IPS DF 4.7 (cell line): ENCODE data around the gene PITRM1.
A peak's percentile ranks its signal among the peaks of the same experiment; 100 is the strongest.
"Not testable (repeated sequence)": the region's sequence is repeated elsewhere in the genome, so short reads cannot be mapped to it uniquely, and the experiment has no call there.

Source experiments
- DNase-seq: peaks from one replicate; pipeline ENCODE4 v3.0.0-alpha.2; 2013; ENCODE audit warnings: low spot score; ENCODE audit errors: extremely low read depth

Gene PITRM1

DNA sequence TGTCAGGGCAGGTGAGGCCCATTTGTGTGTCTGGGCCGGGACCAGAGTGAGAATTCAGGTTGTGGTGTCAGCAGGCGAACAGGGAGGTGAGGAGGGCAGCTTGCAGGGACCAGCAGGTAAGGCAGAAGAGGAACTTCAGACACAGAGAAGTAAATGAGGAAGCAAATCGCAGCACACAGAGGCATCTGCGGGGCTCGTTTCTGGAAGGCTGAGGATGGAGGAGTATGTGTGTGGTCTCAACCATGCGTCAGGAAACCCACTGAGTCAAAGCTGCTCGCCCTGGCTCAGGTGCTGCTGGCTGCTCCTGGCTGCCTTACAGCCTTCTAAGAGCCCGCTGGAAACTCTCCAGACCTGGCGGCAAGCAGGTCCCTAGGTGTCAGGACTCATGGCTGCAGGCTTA is 26.9 kb upstream of the PITRM1 start:
- DNase-seq: no peak

DNA sequence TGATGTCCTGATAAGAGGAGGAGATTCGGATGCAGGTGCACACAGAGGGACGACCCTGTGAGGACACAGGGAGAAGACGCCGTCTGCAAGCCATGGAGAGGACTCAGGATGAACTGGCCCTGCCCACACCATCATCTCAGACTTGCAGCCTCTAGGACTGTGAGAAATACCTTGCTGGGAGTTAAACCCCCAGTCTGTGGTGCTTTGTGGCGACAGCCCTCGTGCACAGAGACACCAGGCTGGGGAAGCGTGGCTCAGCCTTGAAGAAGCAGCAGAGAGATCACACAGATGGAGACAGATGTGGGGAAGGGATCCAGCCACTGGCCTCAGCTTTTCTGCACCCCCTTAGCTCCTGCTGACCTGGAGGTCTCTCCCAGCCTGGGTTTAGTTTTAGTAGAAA is 26.3 kb upstream of the PITRM1 start:
- DNase-seq: no peak

DNA sequence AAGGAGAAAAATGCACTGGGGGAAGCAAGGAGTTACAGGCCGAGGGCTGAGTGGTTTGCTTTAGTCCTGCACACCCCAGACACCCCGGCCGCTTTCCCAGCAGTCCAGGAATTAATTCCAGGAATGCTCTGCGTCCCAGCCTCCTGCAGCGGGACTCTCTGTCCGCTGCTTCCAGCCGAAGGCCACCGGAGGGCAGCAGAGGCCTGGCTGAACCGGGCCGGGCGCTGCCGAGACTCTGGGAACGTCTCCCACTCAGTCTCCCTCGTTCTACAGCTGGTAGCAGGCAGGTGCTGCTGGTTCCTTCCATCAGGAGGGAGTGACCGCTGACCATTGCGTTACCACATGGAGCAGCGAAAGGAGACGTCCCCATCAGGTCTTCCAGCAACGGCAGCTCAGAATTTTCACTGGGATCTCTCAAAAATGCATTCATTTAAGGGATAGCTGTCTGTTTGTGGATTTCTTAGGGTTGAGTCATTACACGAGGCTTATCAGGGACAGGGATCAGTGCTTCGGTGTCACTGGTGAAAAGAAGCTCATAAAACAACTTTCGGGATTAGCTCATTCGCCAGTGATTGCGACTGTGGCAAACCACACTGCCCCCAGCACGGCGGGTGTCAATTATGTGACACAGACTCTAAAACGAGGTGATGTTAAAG is 24.9 kb upstream of the PITRM1 start:
- DNase-seq: no peak

DNA sequence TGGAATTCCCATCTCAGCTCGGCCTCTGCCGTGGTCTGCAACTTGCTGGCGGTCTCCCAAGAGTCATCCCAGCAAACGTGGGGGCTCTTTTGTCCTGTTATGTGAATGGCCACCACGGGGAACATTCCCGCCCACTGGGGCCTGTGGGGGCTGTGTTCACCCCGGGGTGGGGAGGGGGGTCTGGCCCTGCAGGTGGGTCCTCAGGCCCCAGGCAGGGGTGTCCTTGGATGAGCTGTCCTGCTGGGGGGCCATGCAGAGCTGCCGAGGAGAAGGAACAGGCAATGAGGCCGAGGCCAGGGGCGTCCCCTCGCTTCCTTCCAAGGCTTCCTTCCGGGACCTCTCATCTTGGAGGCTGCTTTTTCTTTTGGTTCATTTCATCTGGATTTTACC is 24.4 kb upstream of the PITRM1 start:
- DNase-seq: no peak

DNA sequence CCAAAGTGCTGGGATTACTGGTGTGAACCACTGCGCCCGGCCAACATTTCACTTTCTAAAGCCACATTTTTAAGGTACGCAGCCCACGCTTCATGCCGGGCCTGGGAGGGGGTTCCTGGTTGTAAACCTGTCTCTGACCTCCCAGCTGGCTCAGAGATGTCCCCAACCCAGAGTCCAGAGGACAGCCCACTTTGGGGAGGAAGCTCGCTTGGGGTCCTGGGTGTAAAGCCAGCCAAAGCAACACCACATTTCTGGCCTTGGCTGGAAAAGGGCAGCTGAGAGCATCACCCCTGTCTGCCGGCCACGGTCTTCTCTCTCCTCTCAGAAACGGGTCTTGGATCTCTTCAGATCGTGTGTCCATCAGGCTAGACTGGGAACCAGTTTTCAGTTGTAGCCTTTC is 23.9 kb upstream of the PITRM1 start:
- DNase-seq: no peak

DNA sequence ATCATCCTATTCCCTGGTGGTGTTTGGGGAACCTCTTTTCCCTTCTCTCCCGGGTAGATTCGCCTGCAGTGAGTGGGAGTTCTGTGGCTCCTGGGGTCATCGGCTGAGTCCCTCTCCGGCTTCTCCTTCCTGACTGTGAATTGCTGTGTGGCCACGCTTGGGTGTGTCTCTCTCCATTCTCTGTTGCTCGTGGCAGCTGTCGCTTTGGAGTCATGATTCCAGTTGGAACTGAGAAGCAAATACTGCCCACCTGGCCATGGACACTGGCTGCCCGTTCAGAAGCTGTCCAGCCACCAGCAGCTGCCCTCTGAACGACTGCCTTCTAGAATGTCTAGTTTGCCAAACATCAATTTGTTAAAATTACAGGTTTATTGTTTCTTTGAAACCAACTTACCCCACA is 23.1 kb upstream of the PITRM1 start:
- no peak for DNase-seq

DNA sequence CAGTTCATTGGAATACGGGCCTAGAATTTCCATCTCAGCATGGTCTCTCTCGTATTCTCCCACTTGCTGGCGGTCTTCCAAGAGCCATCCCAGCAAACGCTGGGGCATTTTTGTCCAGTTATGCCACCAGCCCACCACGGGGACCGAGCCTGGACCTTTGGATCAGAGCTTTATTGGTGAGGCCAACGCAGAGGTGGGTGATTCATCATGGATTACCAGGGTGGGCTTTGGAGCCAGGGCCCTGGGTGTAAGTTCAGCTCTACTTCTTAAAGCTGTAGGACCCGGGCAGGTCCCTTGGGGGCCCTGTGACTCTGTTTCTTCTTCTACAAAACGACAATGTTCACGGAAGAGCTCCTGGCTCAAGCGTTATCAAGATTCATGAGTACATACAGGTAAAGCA is 22.7 kb upstream of the PITRM1 start:
- no peak for DNase-seq

DNA sequence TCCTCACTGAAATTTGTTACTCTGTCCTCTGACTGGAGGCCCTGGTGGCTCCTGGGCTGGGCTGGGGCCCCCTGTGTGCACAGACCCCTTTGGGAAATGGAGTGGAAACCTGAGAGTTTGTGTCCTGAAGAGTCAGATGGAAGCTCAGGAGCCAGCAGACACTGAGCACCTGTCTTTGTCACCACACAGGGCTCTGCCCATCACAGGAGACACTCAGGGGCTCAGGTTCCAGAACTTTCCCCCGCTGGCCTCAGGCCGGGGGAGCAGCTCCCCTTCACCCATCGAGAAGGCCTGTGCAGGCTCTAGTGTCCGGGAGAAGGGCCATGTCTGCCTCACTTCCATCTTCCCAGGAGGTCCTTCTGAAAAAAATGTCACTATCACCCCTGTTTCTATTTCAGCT is 22.3 kb upstream of the PITRM1 start:
- DNase-seq: no peak

DNA sequence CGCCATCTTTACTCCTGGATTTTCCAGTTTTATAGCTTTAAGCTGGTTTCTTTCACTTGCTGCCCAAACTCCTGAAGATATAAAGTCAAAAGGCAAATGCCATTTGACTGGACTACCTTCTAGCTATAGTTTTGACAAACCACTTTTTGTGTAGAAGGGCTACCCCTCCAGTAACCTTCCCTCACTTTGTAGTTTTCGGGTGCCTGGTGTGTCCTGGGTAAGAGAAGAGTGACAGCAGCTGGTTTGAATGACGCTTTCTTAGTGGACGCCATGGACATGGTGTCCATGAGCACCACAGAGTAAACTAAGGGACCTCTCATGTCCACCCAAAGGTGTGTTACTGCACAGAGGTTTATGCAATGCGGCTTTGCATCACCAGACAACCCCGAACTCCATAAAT is 21.2 kb upstream of the PITRM1 start:
- DNase-seq: no peak

DNA sequence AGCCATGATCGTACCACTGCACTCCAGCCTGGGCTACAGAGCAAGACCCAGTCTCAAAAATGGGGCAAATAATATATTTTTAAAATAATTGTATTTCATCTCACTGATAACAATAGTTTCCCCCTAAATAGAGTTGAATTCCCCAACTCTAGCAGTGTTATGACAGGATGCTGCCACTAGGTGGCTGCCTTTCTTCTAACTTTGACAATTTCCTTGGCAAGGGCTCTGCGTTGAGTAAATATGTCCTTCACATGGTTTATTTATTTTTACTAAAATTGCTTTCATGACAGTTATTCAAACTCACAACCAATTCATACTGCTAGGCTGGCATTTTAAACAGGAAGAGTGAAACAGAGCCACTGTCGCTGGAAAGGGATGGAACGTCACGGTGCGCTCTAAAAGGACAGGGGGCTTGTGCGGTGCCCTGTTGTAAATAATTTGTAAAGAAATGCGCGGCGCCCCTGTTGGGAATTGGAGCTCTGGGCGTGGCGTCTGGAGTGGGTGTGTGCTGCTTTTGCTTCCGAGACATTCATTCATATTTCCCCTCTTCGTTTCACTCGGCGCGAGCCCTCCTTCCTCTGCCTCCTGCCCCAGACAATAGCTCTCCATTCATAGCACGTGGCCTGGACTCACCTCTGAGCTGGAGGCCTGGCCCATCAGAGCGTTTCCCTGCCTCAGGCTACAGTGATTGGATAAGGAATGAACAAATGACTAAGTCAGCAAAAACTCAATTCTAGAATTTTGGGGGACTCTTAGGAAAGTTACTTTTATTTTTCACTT is 20.5 kb upstream of the PITRM1 start:
- no peak for DNase-seq

DNA sequence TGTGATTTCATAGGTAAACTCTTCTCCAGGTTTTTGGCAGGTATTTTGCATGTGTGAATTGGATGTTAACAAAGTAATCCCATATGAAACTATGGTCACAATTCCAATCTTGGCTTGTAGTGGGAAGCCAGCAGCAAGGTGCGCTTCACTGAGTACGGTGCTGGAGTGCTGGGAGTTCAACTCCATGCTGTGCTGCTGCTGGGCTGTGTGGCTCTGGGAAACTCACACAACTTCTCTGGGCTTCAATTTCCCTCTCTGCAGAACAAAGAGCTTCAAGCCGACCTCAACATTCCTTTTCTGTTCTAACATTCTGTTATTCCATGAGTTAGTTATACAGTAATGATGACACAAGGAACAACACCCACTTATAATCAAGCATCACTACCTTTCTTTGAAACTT is 18.2 kb upstream of the PITRM1 start:
- DNase-seq: no peak

DNA sequence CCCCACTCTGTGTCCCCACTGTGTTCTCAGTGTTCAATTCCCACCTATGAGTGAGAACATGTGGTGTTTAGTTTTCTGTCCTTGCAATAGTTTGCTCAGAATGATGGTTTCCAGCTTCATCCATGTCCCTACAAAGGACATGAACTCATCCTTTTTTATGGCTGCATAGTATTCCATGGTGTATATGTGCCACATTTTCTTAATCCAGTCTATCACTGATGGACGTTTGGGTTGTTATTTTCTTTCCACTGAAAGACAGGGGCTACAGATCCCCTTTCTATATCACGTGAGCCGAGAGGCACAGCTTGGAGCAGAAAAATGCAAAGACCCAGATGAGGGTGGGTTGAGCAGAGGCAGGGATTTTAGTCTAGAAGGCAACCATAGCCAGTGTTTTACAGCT is 14.6 kb upstream of the PITRM1 start:
- DNase-seq: not testable (repeated sequence)

DNA sequence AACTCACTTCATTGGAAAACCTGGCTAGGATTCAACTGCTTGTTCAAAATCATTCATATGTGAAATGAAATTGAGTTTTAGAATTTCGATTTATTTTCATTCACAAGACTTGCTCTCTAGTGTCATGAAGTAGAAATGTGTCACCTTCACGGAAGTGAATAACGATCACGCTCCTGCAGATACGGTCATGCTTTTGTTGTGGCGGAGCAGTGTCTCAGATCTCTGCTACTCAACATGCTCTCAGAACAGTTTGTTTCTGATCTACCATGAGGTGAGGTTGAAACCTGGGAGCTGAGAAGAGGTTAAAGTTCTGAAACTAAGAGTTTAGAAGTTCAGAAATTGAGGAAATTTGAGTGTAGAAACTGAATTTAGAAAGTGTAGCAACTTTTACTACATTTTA is 13.8 kb upstream of the PITRM1 start:
- DNase-seq: no peak

DNA sequence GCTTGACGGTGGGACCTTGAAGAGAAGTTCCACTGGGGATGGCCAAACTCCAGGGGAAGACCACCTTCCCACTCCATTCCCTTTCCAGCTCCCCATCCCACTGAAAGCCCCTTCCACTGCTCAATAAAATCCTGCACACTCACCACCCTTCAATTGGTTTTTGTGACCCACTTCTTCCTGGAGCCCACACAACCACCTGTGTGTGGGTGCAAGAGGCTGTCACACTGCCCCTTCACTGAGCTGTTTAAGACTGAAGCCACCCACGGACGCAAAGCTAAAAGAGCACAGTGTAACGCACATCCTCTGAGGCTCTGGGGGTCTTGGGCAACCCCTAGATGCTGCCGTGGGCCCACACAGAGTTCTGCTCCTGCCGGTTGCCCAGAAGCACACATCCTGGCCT is 12.8 kb upstream of the PITRM1 start:
- no peak for DNase-seq

DNA sequence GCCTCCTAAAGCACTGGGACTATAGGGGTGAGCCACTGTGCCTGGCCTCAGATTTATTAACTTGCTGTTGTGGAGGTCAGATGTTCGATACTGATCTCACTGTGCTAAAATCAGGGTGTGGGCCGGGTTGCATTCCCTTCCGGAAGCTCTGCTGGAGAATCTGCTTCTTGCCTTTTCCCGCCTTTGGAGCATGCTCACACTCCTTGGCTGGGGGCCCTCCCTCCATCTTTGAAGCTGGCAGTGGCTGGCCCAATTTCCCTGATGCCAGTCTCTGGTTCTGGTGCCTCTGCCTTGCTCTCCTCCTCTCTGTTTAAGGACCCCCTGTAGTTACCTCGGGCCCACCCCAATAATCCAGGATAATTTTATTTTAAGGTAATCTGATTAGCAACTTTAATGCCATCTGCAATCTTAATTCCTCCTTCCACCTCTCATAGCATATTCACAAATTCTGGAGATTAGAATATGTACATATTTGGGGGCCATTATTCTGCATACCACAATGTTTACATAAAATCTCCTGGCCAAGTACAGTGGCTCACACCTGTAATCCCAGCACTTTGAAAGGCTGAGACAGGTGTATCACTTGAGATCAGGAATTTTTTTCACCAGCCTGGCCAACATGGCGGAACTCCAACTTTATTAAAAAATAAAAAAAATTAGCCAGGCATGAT is 7.9 kb upstream of the PITRM1 start:
- no peak for DNase-seq

DNA sequence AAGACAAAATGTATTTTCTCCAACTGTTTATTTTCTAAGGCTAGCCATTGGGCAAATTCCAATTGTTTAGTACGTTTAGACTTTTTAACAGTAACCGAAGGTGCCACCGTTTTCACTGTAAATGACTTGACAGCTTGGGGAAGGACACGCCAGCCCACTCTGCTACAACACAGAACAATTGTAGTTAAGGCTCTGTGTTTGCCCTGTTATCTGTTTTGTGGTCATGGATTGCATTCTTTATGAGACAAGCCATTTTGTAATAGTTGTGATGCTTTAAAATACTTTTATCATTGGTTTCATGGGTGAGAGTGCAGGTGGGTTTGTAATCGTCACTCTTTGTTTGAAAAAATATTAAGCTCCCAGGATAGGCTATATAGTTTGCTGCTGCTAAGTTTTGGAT is 6.6 kb upstream of the PITRM1 start:
- no peak for DNase-seq

DNA sequence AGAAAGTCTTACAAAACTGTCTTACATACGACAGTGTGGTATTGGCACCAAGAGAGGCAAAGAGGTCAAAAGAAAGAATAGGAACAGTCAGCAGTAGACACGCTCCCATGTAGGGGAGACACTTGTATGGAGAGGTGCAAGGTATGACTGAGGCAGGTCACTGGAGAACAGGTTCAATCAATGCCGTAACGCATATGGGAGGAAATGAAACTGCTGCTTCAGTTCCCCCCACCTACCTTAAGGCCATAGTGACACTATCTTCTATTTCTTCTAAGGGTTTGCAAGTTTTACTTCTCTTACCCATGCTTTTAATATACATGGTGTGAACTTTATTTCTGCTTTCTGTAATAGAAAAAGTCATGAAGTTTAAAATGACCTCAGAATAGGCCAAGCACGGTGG is 5.5 kb upstream of the PITRM1 start:
- DNase-seq: no peak

DNA sequence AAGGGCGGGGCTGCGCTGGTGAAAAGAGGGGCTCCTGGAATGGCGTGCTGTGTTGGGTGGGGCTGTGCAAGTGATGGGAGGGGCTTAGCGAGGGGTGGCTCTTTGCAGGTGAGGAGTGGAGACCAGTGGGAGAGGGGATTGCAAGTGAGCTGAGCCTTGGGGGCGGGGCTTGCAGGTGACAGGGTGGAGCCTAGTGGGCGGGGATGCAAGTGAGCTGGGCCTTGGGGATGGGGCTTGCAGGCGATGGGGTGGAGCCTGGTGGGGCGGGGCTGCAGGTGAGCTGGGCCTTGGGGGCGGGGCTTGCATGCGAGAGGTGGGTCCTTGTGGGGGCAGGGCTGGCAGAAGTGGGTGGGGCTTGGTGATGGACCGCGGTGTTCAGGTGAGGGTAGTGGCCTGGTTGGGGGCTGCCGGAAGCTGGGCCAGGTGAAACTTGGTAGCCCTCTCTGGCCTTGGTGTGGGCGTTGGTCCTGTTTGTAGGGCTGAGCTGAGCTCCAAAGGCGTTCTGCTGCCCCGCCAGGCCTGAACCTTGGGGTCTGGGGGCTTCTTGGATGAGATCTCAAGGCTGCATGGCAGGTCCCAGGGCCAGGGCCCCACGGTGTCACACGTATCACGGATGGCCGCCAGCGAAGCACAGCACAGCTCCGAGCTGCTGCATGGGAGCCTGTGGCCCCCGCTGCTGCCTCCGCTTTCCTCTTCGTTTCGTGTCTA is 743 bp upstream of the PITRM1 start:
- peak; percentile 95 for DNase-seq

DNA sequence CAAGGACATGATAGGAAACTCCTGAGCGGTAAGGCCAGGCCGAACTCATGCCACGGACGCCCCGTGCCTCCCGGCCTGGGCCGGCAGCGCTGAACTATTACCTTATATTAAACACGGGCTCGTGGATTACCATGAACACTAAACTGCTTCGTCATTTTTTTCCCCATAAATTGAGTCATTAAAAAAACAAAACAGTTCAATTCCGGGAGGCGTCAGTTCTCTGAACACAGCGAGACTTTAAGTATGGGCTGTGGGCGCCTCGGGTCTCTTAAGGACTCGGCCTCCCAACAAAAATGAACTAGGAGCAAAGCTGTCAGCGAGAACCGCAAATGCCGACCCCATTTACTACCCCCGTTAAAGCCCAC is 519 bp downstream of the PITRM1 start:
- no peak for DNase-seq

DNA sequence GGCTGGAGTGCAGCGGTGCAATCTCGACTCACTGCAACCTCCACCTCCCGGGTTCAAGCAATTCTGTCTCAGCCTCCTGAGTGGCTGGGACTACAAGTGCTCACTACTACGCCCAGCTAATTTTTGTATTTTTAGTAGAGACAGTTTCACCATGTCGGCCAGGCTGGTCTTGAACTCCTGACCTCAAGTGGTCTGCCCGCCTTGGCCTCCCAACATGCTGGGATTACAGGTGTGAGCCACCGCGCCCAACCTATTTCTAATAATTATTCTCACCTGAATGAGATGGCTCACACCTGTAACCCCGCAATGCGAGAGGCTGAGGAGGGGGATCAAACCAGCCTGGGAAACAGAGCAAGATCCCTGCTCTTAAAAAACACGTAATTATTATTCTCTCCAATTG is 1.1 kb downstream of the PITRM1 start:
- DNase-seq: not testable (repeated sequence)

DNA sequence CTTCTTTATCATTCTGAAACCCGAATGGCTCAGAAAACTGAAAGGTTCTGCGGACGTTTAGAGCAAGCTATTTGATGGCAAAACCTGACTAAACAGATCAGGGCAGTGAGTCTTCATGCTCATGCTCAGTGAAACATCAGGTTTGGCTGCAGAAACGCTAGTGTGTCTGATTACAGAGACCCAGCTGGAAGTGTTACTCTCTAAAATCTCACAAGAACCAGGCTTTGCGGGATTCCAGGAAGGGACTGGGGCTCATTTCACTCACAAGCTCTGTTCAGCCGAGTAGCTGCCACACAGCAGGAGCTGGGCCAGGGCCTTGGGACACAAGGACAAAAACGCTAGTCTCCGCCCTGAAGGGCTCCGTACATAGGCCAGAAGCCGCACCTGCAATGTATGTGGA is 2.9 kb downstream of the PITRM1 start:
- DNase-seq: no peak

DNA sequence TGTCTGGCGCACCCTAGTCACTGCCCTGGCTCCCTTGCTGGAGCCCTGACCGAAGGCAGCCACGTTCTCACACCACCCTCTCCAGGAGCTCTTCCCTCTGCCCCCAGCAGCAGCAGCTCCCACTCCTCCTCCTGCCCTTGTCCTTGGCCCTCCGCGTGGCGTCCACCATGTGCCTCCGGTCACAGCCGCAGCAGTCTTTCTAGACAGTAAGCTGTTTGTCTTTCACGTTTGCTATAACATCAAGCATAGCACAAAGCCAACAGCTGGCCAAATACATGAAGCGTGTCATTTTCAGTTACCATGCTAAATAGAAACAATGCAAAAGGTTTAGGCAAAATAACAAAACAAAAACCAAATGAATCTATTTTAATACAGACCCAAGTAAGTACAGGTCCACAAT is 3.3 kb downstream of the PITRM1 start:
- DNase-seq: no peak
